GM18520 (cell line): ENCODE data around the gene HIRA.
"Not testable (repeated sequence)": the region's sequence is repeated elsewhere in the genome, so short reads cannot be mapped to it uniquely, and the experiment has no call there.

Experiments used
- ATAC-seq: cut with Tn5 transposase; IDR thresholded peaks from one replicate; pipeline ENCODE4 v1.9.1; 2021; ENCODE audit not compliant: unreplicated experiment

HIRA gene

DNA sequence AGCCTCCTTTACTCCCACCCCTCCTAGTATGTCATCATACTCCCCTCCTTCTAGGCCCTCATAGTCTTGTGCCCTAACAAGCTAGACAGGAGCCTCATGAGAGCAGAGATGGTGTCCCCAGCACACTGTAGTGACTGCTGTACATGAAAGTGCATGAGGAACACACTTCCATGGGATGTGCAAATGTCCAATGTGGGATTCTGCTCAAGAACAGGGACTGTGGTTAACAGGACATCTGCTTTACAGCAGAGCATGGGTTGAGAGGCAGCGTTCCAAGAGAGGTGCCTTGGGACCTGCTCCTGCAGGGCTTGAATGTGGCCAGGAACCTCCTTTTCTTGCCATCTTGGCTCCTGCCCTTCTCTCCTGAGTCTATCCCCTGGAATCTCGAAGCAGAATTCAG is 45.3 kb downstream of the HIRA start:
- no peak for ATAC-seq

DNA sequence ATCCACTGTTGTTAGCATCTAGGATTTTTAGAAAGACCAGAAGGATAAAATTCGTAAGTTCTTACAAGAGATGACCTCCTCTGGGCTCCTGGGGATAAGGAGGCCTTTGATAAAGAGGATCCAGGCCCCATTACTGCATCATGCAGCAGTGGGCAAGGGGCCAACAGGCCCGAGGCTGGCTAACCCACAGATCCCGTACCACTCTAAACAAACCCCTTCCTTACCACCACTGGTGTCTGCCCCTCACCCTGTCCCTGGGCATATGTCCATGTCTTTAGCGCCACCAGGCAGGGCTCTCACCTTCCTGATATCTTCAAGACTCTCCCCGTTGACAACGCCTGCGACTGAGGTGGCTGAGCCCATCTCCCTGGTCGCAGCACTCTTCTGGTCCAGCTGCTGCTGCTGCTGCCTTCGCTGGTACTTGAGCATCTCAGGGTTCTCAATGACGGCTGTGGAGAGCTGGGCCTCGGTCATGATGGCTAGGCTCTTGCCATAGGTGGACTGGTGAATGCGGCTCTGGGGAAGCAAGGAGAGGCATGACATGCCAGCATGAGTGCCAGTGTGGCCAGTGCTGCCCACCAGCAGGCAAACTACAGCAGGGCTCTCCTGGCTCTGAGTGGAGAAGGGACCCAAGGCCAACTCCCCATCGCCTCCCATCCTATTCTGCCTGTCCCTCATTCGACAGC is 46.2 kb downstream of the HIRA start:
- no peak for ATAC-seq

DNA sequence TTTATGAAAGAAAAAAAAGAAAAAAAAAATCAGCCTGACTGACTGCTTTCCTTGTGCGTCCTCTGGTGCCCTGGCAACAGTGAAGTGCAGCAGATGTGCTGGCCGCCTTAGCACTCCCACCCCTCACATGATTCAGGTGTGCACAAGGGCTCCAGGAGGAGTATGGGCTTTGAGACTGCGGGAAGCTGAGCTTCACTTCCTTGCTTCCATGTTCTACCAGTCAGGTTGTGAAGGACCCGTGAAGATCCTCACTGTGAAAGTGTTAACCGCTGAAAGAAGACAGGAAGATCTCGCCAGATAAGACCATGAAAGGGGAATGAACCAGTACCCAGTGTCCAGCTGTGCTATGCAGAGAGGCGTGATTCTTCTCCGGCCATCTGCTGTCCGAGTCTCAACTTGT is 48.2 kb downstream of the HIRA start:
- no peak for ATAC-seq

DNA sequence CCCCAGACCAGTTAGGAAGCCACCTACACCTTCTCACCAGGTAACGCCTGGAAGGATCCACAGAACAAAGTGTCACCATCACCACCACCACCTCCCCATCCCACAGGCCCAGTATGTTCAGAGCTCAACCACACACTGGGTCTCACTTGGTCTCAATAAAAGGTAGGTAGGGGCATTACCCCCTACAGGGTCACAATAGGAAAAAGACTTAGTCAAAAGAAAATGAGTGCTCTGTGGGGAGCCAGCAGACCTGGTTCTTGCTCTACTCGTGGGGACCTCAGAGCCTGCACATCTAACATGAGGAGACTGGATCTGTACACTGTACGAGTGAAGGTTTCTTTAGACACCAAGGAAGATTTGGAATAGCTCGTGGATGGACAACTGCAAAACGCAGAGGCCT is 49.3 kb downstream of the HIRA start:
- no peak for ATAC-seq

DNA sequence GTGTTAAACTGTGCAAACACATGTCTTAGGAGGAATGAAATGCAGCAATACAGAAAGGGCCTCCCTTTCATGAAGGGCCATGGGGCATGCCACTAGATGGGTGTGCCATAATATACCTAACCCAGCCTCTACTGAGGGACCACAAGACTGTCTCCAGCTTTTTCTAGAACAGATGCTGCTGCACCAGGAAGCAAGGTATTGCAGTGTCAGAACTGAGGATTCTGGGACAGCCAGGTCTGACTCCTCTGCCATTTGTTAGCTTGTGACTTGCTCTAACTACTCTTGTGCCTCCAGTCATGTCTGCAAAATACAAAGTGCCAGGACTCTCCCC is 53.2 kb downstream of the HIRA start:
- ATAC-seq: no peak

DNA sequence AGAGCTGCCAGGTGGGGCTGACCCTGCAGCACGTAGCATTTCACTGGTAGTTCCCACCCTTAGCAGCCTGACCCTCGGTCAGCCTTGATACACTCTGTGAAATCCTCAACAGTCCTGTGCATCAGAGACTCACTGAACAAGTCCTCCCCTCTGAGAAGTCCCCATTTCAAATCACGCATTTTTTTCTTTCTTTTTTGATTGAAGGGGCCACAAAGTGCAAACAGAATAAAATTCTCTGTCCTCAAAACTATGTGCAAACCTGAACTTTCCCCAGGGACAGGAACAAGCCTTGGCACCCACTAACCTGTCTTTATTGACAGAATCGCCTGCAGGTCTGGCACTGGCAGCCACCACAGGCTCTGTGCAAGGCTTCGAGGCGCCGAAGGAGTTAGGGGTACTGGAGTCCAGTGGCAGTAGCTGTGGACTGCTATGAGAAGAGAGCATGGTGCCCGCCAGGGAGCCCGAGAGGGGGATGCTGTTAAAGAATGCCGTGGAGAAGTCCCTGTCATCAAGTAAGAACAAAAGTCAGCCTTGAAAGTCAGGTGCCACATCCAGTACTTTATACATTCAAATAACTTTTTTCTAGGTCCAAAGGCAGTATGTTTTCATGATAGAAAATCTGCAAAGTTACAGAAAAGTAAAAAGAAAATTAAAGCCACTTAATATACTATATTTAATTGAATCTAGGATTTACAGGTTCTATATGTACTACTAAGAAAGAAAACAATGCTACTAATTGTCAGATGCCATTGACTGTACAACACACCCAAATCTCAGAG is 53.8 kb downstream of the HIRA start:
- ATAC-seq: no peak

DNA sequence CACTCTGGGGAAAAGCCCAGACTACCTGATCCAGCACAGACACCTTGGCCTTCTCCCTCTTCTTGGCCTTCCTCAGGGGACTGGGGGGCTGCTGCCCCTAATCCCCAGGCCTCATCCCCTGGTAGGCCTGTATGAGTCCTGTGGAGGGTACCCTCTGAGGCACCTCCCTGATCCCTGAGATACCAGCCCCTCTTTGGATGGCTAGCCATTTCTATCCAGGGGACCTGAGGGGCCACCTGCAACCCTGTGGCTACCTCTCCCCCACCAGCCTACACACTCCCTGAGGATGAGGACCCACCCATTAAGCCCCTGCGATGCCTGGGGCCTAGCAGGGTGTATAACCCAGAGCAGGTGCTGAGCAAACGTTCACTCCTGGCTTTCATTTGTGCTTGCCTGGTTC is 54.6 kb downstream of the HIRA start:
- no peak for ATAC-seq

DNA sequence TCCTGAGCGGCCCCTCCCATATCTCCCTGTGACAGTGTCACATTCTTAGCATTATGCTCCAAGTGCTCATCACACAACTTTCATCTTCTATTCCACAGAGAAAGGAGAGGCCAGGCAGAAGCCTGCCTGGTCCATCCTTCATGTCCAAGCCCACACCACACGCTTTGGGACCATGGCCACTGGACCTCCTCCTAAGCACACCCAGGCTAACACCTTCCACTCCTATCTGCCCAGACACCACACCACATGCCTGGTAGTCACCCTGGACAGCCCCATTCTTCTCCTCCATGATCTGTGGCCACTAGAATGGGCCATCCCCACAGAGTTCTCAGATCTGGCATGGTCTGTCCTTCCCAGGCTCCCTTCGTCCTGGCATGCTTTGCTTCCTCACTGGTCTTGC is 55.3 kb downstream of the HIRA start:
- ATAC-seq: no peak

DNA sequence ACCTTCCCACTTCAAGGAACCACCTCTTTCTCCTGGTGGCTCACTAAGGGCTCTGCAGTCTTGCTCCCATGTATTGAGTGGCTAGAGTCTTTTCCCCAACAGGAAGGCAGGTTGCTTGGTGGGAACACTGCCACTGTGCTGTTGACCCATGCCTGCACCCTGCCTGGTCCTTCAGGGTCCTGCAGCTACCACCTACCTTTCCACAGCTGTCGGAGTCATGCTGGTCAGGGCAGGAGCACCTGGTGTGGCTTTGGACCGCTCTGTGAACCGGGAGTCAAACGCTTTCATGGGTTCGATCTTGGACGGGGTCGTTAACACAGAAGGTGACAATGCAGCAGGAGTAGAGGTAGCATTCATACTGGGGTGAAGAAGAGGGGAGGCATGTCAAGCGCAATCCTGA is 56.1 kb downstream of the HIRA start:
- ATAC-seq: no peak

DNA sequence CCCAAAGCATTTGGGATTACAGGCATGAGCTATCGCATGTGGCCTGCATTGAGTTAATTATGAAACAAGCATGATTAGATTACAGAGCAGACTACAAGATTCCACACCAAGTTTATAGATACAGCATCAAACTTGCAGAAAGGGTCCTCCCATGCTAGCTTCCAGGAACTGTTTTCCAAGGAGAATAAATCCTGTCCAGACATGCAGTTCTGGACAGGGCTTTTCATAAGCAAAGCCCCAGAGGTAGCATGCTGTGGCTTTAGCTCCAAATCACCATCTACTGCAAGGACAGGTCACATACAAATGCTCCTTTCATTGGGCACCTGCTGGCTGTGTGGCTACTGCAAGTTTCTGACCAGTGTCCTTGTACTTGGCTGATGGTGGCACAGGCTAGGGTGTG is 57.1 kb downstream of the HIRA start:
- ATAC-seq: no peak

DNA sequence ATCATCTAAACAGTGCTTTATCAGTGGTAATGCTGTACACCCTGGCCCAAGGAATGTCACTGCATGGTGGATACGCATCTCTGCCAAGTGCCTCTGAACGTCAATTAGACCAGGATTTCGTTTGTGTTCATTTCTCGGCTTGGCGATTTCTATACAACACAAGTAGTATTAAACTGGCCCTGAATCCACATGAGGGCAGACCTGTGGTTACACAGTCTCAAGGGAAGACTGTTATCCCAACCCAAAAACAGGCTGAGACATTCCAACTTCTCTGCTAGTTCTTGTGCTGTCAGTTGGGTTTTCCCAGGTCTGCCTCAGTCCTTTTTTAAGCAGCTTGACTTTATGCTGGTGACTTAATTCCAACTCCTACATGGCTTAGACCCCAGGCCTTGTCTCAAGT is 58.1 kb downstream of the HIRA start:
- ATAC-seq: no peak

DNA sequence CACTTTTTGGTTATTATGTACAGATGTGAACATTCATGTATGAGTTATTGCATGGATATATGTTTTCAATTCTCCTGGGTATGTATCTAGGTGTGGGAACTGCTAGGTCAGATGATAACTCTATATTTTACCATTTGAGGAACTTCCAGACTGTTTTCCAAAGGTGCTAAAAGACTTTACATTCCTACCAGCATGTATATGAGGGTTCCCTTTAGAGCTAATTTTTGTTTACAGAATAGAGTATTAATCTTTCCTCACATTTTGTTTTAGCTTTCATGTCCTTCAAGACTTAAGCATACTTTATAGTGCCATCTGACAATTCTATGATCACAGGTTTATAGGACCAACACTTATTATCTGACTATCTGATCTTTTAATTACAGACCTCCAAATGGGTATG is 59.6 kb downstream of the HIRA start:
- ATAC-seq: no peak

DNA sequence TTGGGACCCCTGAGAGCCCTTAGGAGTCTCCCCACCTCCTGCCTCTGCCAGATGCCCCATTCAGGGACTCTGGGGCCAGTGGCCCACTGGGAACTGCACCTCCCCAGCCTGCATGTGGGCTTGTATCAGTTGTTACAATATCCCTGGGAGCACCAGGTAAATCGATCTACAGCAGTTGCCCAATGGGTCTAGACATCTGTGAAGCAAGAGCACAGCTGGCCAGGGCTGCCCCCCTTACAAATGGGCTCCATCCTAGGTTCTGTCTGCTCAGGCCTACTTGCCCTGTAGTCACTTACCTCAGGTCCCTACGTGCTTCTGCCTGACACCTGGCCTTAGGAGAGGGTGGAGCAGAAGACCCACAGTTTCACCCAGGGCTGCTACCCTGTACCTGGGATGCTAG is 62.7 kb downstream of the HIRA start:
- no peak for ATAC-seq

DNA sequence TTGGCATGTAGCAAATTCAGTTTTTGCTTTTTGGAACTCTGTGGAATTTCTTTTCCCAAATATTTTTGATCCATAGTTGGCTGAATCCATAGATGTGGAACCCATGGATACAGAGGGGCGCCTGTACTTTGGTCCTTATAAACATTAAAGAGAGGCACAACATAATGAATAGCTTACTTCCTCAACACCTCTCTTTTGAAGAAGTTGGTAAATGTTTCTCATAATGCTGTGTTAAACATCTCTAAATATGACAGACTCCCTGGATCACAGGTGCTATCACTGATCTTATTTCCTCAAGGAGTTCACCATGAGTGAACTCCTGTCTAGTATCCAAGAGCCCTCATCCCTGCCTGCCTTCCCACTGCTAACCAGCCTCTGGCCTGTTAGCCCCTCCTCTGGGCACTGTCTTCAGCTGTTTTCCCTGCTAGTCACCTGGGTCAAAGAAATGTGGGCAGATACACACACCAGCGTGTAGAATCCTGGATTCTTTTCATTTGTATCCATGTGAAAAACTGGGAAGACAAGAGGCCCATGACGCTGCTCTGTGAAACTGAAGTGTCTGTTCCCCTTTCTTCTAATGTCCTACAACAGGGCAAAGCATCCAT is 63.7 kb downstream of the HIRA start:
- ATAC-seq: no peak

DNA sequence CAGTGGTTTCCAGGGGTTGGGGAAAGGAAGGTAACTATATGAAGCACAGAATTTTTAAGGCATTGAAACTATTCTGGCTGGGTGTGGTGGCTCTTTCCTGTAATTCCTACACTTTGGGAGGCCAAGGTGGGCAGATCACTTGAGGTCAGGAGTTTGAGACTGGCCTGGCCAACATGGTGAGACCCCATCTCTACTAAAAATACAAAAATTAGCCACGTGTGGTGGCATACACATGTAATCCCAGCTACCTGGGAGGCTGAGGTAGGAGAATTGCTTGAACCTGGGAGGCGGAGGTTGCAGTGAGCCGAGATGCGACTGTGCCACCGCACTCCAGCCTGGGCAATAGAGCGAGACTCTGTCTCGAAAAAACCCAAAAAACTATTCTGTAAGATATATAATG is 68.0 kb downstream of the HIRA start:
- ATAC-seq: not testable (repeated sequence)

DNA sequence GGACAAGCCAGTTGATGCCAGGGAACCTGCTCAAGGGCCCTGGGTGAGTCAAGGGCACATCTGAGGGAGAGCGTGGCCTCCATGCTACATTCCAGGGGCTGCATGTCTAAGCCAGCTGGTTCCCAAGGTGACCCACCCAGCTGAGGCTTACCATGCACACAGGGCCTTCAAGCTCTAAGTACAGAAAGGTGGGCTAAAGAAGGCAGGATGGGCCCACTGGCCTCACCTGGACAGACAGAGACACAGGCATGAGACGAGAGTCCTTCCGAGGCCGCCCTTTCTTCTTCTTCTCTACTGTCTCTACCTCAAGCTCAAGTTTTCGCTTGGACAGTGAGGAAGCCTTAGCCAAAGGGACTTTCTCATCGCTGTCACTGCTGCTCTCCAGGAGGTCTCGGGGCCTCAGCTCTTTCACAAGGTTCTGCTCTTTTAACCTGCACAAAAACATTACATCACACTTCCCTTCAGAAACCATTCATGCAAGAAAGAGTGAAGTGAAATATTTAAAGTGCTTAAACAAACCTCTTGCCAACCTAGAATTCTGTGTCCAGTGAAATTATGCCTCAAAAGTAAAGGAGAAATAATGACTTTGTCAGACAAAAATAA is 69.9 kb downstream of the HIRA start:
- peak; percentile 68 for ATAC-seq

DNA sequence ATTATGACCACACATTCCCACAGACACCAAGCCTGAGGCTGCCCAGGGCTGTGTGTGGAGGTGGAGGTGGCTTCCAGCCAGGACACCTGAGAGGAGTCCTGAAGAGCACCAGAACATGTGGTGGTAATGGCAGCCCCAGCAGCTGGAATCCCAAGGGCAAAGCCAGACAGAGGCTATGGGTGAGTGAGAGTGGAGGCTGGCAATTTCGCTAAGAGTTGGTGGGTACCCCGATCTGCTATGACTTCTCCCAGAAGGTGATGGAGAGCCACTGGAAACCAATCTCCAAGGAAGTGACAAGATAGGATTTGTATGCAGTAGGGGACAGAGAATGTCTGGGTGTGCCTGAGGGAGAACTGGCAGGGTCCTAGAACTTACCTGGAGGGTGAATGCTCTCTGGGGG is 70.7 kb downstream of the HIRA start:
- ATAC-seq: no peak

DNA sequence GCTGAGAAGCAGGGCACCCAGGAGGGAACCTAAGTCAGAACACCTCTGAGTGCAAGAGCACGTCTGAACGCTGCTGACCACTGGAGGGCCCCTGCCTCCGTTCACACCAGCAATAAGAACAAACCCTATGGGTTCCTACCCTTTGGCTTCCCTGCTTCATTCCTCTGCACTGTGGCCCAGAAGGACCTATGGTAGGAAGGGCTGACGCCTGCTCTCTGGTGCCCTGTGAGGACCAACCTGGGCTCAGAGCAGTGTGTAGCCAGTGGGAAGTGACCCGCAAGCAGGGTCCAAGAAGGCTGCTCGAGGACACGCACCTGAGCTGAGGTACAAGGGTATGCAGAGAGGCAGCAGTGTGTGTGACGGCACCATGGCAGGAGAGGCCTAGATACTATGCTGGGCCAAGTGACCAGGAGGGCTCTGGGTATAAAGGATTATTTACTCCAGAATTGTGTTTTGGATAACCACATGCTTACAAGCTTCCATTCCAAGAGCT is 71.2 kb downstream of the HIRA start:
- ATAC-seq: no peak

DNA sequence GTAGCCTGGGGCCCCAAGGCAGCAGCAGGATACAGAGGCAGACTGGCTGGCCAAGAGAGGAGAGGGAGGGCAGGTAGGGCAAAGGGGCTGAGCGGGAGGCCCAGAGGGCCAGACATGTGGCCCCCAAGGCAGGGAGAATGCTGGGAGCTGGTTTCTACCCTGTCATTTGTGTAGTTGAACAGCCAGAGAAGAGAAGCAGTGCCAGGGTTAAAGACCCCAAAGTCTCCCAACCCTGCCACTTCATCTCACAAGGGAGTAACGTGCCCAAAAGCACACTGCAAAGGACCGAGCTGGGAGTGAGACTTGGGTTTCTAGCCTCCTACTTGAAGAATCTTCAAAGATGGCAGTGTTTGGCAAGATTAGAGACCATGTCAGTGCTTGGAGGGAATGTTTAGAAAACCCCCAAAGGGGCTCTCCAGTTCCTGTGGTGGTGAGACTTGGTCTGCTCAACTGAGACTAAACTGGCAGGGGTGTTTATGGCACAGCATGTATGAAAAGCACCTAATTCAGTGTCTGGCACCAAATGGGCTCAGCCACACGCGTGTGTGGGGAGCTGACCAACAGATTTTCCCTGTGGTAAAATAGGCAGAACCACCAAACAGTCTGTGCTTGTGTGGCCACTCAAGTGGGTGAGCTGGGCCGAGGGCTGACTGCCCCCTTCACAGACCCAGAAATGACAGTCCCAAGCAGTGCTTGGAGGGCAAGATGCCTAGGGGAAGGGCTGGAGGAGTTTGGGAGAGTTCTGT is 71.8 kb downstream of the HIRA start:
- ATAC-seq: no peak

DNA sequence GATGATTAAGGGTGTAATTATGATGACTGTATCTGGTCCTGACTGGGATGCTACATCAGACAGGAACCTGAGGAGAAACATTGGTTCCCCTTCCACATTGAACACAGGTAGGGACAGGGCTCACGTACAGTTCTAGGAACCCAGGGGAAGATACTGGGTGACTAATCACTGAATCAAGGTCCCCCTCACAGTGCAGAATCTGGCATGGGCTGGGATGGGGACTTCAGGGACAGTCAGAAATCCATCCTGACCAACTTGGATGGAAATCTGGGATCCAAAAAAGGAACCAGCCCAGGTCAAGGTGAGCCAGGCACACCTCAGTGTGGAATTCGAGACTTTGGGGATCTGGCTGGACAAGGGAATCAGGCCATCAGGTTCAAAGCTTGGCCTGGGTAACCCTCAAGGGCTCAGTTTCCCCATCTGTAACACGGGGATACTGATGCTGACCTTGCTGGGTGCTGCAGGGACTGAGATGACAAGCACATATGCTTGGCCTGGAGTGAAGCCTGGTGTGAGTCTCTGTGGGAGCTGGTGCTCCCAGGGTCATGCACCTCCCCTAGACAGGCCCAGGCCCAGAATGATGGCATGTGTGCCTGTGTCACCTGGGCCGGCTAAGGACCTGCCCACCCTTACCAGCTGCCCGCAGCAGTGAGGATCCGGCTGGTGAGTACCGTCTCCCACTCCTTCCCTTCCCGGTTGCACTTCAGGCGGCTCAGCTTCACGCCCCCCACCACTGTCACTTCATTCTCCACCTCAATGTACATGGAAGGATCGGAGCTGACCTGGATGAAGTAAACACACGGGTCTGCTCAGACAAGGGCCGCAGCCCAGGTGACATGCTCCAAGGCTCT is 72.6 kb downstream of the HIRA start:
- no peak for ATAC-seq
